Activated naive CD4-positive, alpha-beta T cell treated with anti-CD3 and anti-CD28 coated beads, Interleukin-2, amount 10 ng/mL, durations not matched to agents 7 days and 5 days (primary cell): ENCODE data around the gene STON2.

ENCODE experiments used
- CTCF ChIA-PET: fragments of 350-600 bp; sonication (Branson Sonifier 250); formaldehyde crosslinking; loops from one replicate; lab custom pipeline; 2021; ENCODE audit warnings: antibody characterized with exemption; lab: Charles Lee
- DNase-seq: peaks from one replicate; pipeline ENCODE4 v3.0.0-alpha.2; 2020
- H3K27ac Mint-ChIP-seq: one replicate; pipeline ENCODE4 v1.8.0; 2021; ENCODE audit warnings: mild to moderate bottlenecking, moderate library complexity, mixed read lengths
- H3K27me3 Mint-ChIP-seq: one replicate; pipeline ENCODE4 v1.8.0; 2021; ENCODE audit warnings: mild to moderate bottlenecking, mixed read lengths
- H3K36me3 Mint-ChIP-seq: one replicate; pipeline ENCODE4 v1.8.0; 2021; ENCODE audit warnings: mixed read lengths
- H3K4me1 Mint-ChIP-seq: one replicate; pipeline ENCODE4 v1.8.0; 2021; ENCODE audit warnings: mixed read lengths
- H3K4me3 Mint-ChIP-seq: one replicate; pipeline ENCODE4 v1.8.0; 2021; ENCODE audit warnings: mild to moderate bottlenecking, moderate library complexity, mixed read lengths
- H3K9me3 Mint-ChIP-seq: one replicate; pipeline ENCODE4 v1.8.0; 2021; ENCODE audit warnings: mixed read lengths

The STON2 gene

DNA sequence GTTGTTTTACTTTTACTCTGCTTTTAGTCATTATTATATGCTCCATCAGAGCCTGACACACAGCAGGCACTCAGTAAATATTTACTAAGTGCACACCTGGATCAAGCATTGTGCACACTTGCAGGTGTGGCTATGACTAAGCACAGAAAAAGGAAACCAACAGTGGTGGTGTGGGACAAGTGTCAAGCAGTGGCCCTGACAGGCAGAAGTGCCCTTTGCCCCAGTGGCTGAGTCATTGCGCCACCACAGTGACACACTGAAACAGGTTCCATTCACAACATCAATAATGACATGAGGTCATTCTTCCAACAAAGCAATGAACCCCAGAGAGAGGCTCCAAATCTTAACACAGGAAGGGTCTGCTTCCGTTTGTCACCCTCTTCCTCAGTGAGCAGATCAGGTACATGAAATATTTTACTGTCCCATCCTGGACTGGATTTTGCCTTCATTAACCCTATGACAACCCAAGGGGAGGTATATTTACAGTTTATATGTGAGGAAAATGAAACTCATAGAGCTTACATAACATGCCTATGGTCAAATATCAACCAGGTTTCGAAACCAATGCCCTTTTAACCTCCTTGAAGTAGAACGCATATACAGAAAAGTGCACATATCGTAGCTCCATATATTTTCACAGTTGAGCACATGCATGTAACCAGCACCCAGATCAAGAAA is 96.7 kb downstream of the STON2 start:
- Mint-ChIP-seq H3K36me3 (no peaks in the 10 kb centered on the region), H3K27me3 (no peaks in the 10 kb centered on the region), H3K4me3 (no peak overlapping the region), H3K4me1 (peaks cover 6% of the 10 kb centered on the region), H3K9me3 (no peaks in the 10 kb centered on the region), H3K27ac (no peak overlapping the region)
- DNase-seq = peak; percentile 37
- CTCF ChIA-PET = no interaction called here

- DNase-seq = no peak
- Mint-ChIP-seq H3K27me3 (no peaks in the 10 kb centered on the region), H3K4me1 (peaks cover 6% of the 10 kb centered on the region), H3K27ac (no peak overlapping the region), H3K36me3 (no peaks in the 10 kb centered on the region), H3K9me3 (no peaks in the 10 kb centered on the region), H3K4me3 (no peak overlapping the region)
- CTCF ChIA-PET = no interaction called here
These were observed 97.5 kb downstream of the STON2 start for GRCh38 chr14:81302638-81303037.

GRCh38 chr14:81301813-81302212 is 98.3 kb downstream of the STON2 start:
- no peak for DNase-seq
- Mint-ChIP-seq H3K4me1 (peaks cover 6% of the 10 kb centered on the region), H3K27ac (no peak overlapping the region), H3K36me3 (no peaks in the 10 kb centered on the region), H3K9me3 (no peaks in the 10 kb centered on the region), H3K27me3 (peaks cover 4% of the 10 kb centered on the region), H3K4me3 (no peak overlapping the region)
- CTCF ChIA-PET = no interaction called here

DNA sequence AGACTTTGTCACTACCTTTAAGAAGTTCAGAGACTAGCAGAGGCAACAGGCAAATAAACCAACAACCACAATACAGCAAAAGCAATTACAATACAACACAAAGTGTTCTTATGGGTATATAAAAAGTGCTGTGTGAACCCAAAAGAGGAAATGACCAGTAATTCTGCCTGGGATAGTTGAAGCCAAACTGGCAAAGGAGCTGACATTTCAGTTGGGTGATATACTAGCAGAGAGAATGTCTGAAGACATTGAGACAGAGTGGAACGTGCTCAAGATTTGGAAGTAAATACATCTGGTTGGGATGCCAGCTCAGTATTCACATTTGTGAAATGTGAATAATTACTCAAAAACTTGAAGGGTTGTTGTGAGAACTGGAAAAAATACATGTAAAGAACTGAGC is 98.8 kb downstream of the STON2 start:
- Mint-ChIP-seq H3K36me3 (no peaks in the 10 kb centered on the region), H3K4me3 (no peak overlapping the region), H3K27me3 (peaks cover 4% of the 10 kb centered on the region), H3K27ac (no peak overlapping the region), H3K9me3 (no peaks in the 10 kb centered on the region), H3K4me1 (peaks cover 6% of the 10 kb centered on the region)
- no peak for DNase-seq
- CTCF ChIA-PET = no interaction called here

DNA sequence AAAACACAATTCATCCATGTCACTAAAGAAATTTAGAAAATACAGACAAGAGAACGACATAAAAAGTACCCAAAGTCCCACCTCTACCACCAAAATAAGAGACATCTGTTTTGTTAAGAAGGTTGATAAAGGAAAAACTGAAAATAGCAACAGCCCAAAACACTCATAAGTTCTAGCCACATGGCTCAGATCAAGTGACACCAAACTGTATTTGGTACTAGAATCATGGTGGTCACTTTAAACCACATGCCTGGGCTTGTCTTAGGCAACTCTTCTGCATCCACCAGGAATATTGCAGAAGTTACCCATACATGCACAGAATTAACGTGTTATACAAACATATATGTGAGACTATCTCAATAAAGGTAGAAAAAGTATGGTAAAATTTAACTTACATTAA is 101.2 kb downstream of the STON2 start:
- Mint-ChIP-seq H3K36me3 (no peaks in the 10 kb centered on the region), H3K27me3 (peaks cover 4% of the 10 kb centered on the region), H3K4me3 (no peak overlapping the region), H3K4me1 (peaks cover 6% of the 10 kb centered on the region), H3K27ac (no peak overlapping the region), H3K9me3 (no peaks in the 10 kb centered on the region)
- no peak for DNase-seq
- CTCF ChIA-PET = no interaction called here

DNA sequence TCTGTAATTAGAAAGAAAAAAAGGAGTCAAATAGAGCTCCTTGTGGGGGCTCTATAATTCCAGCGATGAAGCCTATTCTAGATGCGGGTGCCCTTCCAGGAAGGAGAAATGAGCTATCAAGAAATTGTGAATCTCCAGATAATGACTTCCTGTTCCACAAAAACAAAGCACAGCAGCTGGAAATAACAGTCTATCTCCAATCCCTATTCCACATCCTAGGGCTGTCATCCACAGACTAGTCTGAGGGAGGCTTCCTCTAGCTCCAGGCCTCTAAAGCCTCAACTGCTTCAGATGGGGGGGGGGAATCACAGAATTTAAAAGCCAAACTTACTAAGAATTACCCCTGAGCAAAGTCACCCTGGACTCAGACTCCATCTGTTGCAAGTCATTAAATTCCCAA is 102.0 kb downstream of the STON2 start:
- Mint-ChIP-seq H3K36me3 (no peaks in the 10 kb centered on the region), H3K27ac (no peak overlapping the region), H3K9me3 (no peaks in the 10 kb centered on the region), H3K27me3 (peaks cover 4% of the 10 kb centered on the region), H3K4me1 (peaks cover 4% of the 10 kb centered on the region), H3K4me3 (no peak overlapping the region)
- CTCF ChIA-PET = interaction anchor here (0.7 kb wide), 1 partner anchor 699 kb away, joined by 3 read pairs; no protein-coding TSS in a partner anchor
- no peak for DNase-seq

- CTCF ChIA-PET = no interaction called here
- H3K27ac Mint-ChIP-seq = no peak overlapping the region
- peaks cover 4% of the 10 kb centered on the region for H3K27me3 Mint-ChIP-seq
- no peaks in the 10 kb centered on the region for H3K36me3 Mint-ChIP-seq
- DNase-seq = no peak
- no peaks in the 10 kb centered on the region for H3K9me3 Mint-ChIP-seq
- no peaks in the 10 kb centered on the region for H3K4me1 Mint-ChIP-seq
- H3K4me3 Mint-ChIP-seq = no peak overlapping the region
These were observed 103.9 kb downstream of the STON2 start for GRCh38 chr14:81295958-81296923.

DNA sequence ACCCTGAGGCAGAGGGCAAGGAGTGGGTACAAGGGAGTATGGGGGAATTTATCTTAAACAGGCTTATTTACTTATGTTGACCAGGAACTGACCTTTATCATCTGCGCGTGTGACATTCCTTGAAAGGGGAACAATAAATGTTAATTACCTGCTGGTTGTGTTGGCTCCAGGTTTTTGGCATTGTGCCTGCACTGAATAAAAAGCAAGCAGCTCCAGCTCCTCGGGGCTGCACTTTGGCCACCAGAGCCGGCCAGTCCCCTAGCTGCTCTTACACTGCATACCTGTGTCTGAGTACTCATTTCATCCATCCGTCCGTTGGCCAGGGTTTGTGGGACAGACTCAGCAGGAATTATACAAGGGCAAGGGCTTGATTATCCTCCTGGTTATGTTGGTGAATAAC is 110.6 kb downstream of the STON2 start:
- Mint-ChIP-seq H3K27ac (no peak overlapping the region), H3K36me3 (no peaks in the 10 kb centered on the region), H3K4me1 (no peaks in the 10 kb centered on the region), H3K4me3 (no peak overlapping the region), H3K9me3 (no peaks in the 10 kb centered on the region), H3K27me3 (no peaks in the 10 kb centered on the region)
- CTCF ChIA-PET = interaction anchor here (1.1 kb wide), 1 partner anchor 18 kb away, joined by 4 read pairs; no protein-coding TSS in a partner anchor
- no peak for DNase-seq

GRCh38 chr14:81286574-81287370 is 113.4 kb downstream of the STON2 start:
- Mint-ChIP-seq H3K4me3 (no peak overlapping the region), H3K4me1 (no peaks in the 10 kb centered on the region), H3K27me3 (no peaks in the 10 kb centered on the region), H3K27ac (no peak overlapping the region), H3K36me3 (no peaks in the 10 kb centered on the region), H3K9me3 (no peaks in the 10 kb centered on the region)
- CTCF ChIA-PET = no interaction called here
- no peak for DNase-seq

DNA sequence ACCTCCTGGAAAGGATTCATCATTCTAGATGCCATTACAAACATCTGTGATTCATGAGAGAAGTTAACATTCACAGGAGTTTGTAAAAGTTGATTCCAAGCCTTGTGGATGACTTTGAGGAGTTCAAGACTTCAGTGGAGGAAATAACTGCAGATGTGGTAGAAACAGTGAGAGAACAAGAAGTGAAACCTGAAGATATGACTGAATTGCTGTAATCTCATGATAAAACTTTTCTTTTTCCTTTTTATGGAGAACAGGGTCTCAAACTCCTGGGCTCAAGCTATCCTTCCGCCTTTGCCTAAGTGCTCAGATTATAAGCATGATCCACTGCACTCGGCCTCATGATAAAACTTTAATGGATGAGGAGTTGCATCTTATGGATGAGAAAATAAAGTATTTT is 114.9 kb downstream of the STON2 start:
- H3K27me3 Mint-ChIP-seq = no peaks in the 10 kb centered on the region
- H3K36me3 Mint-ChIP-seq = no peaks in the 10 kb centered on the region

DNA sequence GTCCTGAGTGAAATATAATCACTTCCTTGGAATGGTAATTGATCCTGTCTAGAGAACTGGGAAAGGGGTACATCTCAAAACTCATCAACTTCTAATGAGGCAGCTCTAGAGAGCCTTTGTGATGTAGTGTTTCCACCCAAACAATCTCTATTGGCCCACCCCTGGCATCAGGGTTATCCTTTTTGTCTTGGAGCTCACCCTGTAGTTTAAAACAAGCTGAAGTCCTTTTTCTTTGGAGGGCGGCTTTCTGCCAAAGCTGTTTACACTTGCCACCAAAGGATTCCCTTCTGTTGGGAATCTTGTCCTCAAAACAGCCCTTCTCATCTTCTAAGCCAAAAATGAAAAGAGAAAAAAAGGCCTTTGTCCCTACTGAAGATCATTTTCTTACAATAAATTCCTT is 118.8 kb downstream of the STON2 start:
- DNase-seq = no peak
- Mint-ChIP-seq H3K4me3 (no peak overlapping the region), H3K27me3 (peaks cover 8% of the 10 kb centered on the region), H3K4me1 (no peaks in the 10 kb centered on the region), H3K27ac (no peak overlapping the region), H3K9me3 (no peaks in the 10 kb centered on the region), H3K36me3 (no peaks in the 10 kb centered on the region)
- CTCF ChIA-PET = no interaction called here

More for the DNA sequence above, 114.9 kb downstream of the STON2 start:
- CTCF ChIA-PET = no interaction called here
- H3K27ac Mint-ChIP-seq = no peak overlapping the region
- no peak for DNase-seq
- H3K4me1 Mint-ChIP-seq = no peaks in the 10 kb centered on the region
- H3K9me3 Mint-ChIP-seq = no peaks in the 10 kb centered on the region
- H3K4me3 Mint-ChIP-seq = no peak overlapping the region

GRCh38 chr14:81280136-81280791 is 119.9 kb downstream of the STON2 start:
- Mint-ChIP-seq H3K27ac (no peak overlapping the region), H3K4me1 (no peaks in the 10 kb centered on the region), H3K9me3 (no peaks in the 10 kb centered on the region), H3K4me3 (no peak overlapping the region), H3K27me3 (peaks cover 8% of the 10 kb centered on the region), H3K36me3 (no peaks in the 10 kb centered on the region)
- DNase-seq = no peak
- CTCF ChIA-PET = no interaction called here

DNA sequence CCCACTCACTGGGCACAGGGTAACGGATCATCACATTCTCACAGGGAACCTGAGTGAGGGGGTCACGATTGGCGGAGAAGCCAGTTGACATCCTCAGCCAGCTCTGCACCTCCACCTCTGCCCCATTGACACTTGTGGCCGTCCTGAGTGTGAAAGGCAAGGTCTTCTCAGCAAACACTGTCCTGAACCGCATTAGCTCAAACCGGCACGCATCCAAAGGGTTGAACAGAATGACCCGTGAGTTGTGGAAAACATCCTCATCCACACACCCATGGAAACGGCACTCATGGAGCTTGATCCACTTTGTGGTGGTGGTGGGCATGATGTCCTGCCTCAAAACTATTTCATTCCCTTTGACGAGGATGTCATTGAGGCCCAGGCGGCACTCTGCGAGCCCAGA is 123.0 kb downstream of the STON2 start:
- Mint-ChIP-seq H3K27me3 (peaks cover 13% of the 10 kb centered on the region), H3K4me1 (no peaks in the 10 kb centered on the region), H3K4me3 (no peak overlapping the region), H3K36me3 (no peaks in the 10 kb centered on the region), H3K9me3 (no peaks in the 10 kb centered on the region), H3K27ac (no peak overlapping the region)
- CTCF ChIA-PET = interaction anchor here (2.8 kb wide), 1 partner anchor 8 kb away, joined by 11 read pairs; no protein-coding TSS in a partner anchor
- DNase-seq = no peak
